Activated naive CD4-positive, alpha-beta T cell treated with anti-CD3 and anti-CD28 coated beads, Interleukin-2, amount 10 ng/mL, durations not matched to agents 7 days and 5 days (primary cell): ENCODE measurements around the gene ZNF155.

ENCODE experiments used
- CTCF ChIA-PET: fragments of 350-600 bp; sonication (Branson Sonifier 250); formaldehyde crosslinking; loops from one replicate; lab custom pipeline; 2021; ENCODE audit warnings: antibody characterized with exemption; lab: Charles Lee
- DNase-seq: peaks from one replicate; pipeline ENCODE4 v3.0.0-alpha.2; 2020
- H3K27ac Mint-ChIP-seq: one replicate; pipeline ENCODE4 v1.8.0; 2021; ENCODE audit warnings: mild to moderate bottlenecking, moderate library complexity, mixed read lengths
- H3K27me3 Mint-ChIP-seq: one replicate; pipeline ENCODE4 v1.8.0; 2021; ENCODE audit warnings: mild to moderate bottlenecking, mixed read lengths
- H3K36me3 Mint-ChIP-seq: one replicate; pipeline ENCODE4 v1.8.0; 2021; ENCODE audit warnings: mixed read lengths
- H3K4me1 Mint-ChIP-seq: one replicate; pipeline ENCODE4 v1.8.0; 2021; ENCODE audit warnings: mixed read lengths
- H3K4me3 Mint-ChIP-seq: one replicate; pipeline ENCODE4 v1.8.0; 2021; ENCODE audit warnings: mild to moderate bottlenecking, moderate library complexity, mixed read lengths
- H3K9me3 Mint-ChIP-seq: one replicate; pipeline ENCODE4 v1.8.0; 2021; ENCODE audit warnings: mixed read lengths

The ZNF155 gene

DNA sequence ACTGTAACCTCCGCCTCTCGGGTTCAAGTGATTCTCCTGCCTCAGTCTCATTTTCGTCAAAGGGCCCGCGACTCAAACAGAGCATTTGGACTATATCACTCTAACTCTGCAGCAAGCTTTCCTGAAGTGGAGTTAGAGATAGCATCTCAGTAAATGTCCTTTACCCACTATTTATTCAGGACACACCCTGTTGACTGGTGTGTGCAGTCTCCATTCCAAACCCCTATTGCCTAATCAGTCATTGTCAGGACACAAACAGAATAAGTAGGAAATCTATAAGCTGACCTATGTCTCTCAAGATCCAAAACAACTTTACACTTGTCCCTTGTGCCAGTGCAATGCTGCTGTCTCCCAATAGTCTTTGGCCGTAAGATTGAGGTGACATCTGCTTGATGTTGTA lies 42.6 kb downstream of the ZNF155 start:
- peak overlapping the region; percentile 92 for H3K4me3 Mint-ChIP-seq

DNA sequence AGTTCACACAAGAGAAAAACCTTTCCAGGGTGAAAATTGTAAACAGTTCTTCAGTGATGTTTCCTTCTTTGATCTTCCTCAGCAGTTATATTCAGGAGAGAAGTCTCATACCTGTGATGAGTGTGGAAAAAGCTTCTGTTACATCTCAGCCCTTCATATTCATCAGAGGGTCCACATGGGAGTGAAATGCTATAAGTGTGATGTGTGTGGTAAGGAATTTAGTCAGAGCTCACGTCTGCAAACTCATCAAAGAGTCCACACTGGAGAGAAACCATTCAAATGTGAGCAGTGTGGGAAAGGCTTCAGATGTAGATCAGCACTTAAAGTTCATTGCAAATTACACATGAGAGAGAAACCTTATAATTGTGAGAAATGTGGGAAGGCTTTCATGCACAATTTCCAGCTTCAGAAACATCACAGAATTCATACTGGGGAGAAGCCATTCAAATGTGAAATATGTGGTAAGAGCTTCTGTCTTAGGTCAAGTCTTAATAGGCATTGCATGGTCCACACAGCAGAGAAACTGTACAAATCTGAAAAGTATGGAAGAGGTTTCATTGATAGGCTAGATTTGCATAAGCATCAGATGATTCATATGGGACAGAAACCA lies 48.1 kb downstream of the ZNF155 start:
- no peak overlapping the region for H3K27ac Mint-ChIP-seq
- H3K9me3 Mint-ChIP-seq: peaks cover 65% of the 10 kb centered on the region
- no peaks in the 10 kb centered on the region for H3K27me3 Mint-ChIP-seq
- peaks cover 57% of the 10 kb centered on the region for H3K36me3 Mint-ChIP-seq
- no peak overlapping the region for H3K4me3 Mint-ChIP-seq
- CTCF ChIA-PET: no interaction called here
- H3K4me1 Mint-ChIP-seq: no peaks in the 10 kb centered on the region
- DNase-seq: no peak

More for the DNA sequence above, 42.6 kb downstream of the ZNF155 start:
- Mint-ChIP-seq H3K36me3 (peaks cover 58% of the 10 kb centered on the region), H3K27me3 (no peaks in the 10 kb centered on the region), H3K27ac (no peak overlapping the region), H3K4me1 (peaks cover 18% of the 10 kb centered on the region), H3K9me3 (peaks cover 48% of the 10 kb centered on the region)
- CTCF ChIA-PET: interaction anchor here (1.6 kb wide), 1 partner anchor 68 kb away, joined by 4 read pairs; no protein-coding TSS in a partner anchor
- DNase-seq: no peak

DNA sequence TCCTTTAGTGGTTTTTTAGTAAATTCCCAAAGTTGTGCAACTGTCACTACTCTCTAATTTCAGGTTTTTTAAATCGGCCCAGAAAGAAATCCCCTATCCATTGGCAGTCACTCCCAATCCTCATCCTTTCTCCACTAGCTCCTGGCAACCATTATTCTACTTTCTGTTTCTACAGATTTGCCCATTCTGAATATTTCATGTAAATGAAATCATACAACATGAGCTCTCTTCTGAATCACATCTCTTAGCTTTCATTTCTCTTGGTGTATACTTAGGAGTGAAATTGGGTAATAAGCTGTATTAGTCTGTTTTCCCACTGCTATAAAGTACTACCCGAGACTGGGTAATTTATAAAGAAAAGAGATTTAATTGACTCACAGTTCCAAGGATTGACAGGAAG lies 58.2 kb downstream of the ZNF155 start:
- Mint-ChIP-seq H3K27ac (no peak overlapping the region), H3K4me3 (no peak overlapping the region), H3K27me3 (no peaks in the 10 kb centered on the region), H3K36me3 (no peaks in the 10 kb centered on the region), H3K4me1 (no peaks in the 10 kb centered on the region), H3K9me3 (peaks cover 27% of the 10 kb centered on the region)
- no peak for DNase-seq
- CTCF ChIA-PET: no interaction called here
